Colonic mucosa (tissue), 4 donors: ENCODE data around the gene POLD2. TPM values are rescaled to one million over a fixed set of nuclear protein-coding genes. Genes with fewer than 3 reads are reported as not detected.

ENCODE experiments used
- DNase-seq: peaks from one replicate; pipeline ENCODE4 v3.0.0-alpha.2; 2020
- H3K27ac ChIP-seq: fragments of 200-600 bp; one replicate; pipeline ENCODE4 v1.8.0; 2021
- H3K27me3 ChIP-seq: fragments of 200-600 bp; one replicate; pipeline ENCODE4 v1.8.0; 2021
- H3K36me3 ChIP-seq: fragments of 200-600 bp; one replicate; pipeline ENCODE4 v1.8.0; 2021
- H3K4me1 ChIP-seq: fragments of 200-600 bp; one replicate; pipeline ENCODE4 v1.8.0; 2021; ENCODE audit warnings: mild to moderate bottlenecking
- H3K4me3 ChIP-seq: fragments of 200-600 bp; one replicate; pipeline ENCODE4 v1.8.0; 2021
- H3K9ac ChIP-seq, 2 donors: one replicate each; pipeline ENCODE4 v1.7.0; 2013; ENCODE audit warnings: control low read depth in 2 of 2, low read depth in 2 of 2, low read length in 2 of 2
- H3K9me3 ChIP-seq: fragments of 200-600 bp; one replicate; pipeline ENCODE4 v1.8.0; 2021
- CTCF ChIP-seq: fragments of 200-600 bp; IDR thresholded peaks from one replicate; pipeline ENCODE4 v1.8.0; 2022; ENCODE audit warnings: antibody characterized with exemption, mild to moderate bottlenecking
- intact Hi-C: fragments of 100-400 bp; cut with DNase I; formaldehyde crosslinking; loops from one replicate; pipeline ENCODE4 v1.14.1; 2022
- total RNA-seq, 2 donors: library from RNA; stranded (reverse); fragmentation: NEBNext Ultra II Directional in 1 of 2; extraction: Animal tissue kit (Norgen Biotek cat#: 25700) in 1 of 2; gene quantifications; one replicate each; pipeline ENCODE4 v1.2.1, GENCODE V29; 2021
- donor health status: healthy.
- donor health status: DM: no; HTN: no; CAD: no.
- donor health status: DM: no; HTN: no; CAD: no.

Gene POLD2
- total RNA-seq, 2 donors from 2014 or later = 54.8 to 161 TPM

- no peak for TF ChIP-seq CTCF
- intact Hi-C loops = loop anchor here (5.0 kb wide), 1 partner anchor 43 kb away; the partner anchor contains the start of gene POLD2
- H3K9ac ChIP-seq = no peak overlapping the region
- H3K4me3 ChIP-seq = no peak overlapping the region
- H3K4me1 ChIP-seq = peaks cover 7% of the 10 kb centered on the region
- H3K27me3 ChIP-seq = no peaks in the 10 kb centered on the region
- no peaks in the 10 kb centered on the region for H3K9me3 ChIP-seq
- no peak for DNase-seq
- H3K36me3 ChIP-seq = peaks cover 25% of the 10 kb centered on the region
- no peak overlapping the region for H3K27ac ChIP-seq
Observed at GRCh38 chr7:44079331-44080021, 43.9 kb downstream of the POLD2 start.

- DNase-seq = no peak
- intact Hi-C loops = no loop called here
- no peak for TF ChIP-seq CTCF
Observed at GRCh38 chr7:44078521-44078920, 44.8 kb downstream of the POLD2 start.

GRCh38 chr7:44077681-44078091 is 45.7 kb downstream of the POLD2 start:
- Histone ChIP-seq H3K27me3 (no peaks in the 10 kb centered on the region), H3K4me3 (no peak overlapping the region), H3K27ac (no peak overlapping the region), H3K9ac (no peak overlapping the region), H3K9me3 (no peaks in the 10 kb centered on the region), H3K36me3 (peaks cover 25% of the 10 kb centered on the region), H3K4me1 (peaks cover 24% of the 10 kb centered on the region)
- intact Hi-C loops = no loop called here
- no peak for TF ChIP-seq CTCF
- DNase-seq = no peak

More at GRCh38 chr7:44078521-44078920, 44.8 kb downstream of the POLD2 start:
- Histone ChIP-seq H3K4me1 (peaks cover 16% of the 10 kb centered on the region), H3K9ac (no peak overlapping the region), H3K9me3 (no peaks in the 10 kb centered on the region), H3K27me3 (no peaks in the 10 kb centered on the region), H3K4me3 (no peak overlapping the region), H3K27ac (no peak overlapping the region), H3K36me3 (peaks cover 25% of the 10 kb centered on the region)

GRCh38 chr7:44077061-44077460 is 46.3 kb downstream of the POLD2 start:
- H3K27me3 ChIP-seq = no peaks in the 10 kb centered on the region
- no peaks in the 10 kb centered on the region for H3K9me3 ChIP-seq
- H3K36me3 ChIP-seq = peaks cover 25% of the 10 kb centered on the region
- TF ChIP-seq CTCF = no peak
- H3K27ac ChIP-seq = no peak overlapping the region
- H3K4me1 ChIP-seq = peaks cover 31% of the 10 kb centered on the region
- no peak overlapping the region for H3K9ac ChIP-seq
- intact Hi-C loops = no loop called here
- DNase-seq = no peak
- H3K4me3 ChIP-seq = no peak overlapping the region

GRCh38 chr7:44076101-44076895 is 47.0 kb downstream of the POLD2 start:
- Histone ChIP-seq H3K27me3 (no peaks in the 10 kb centered on the region), H3K9me3 (no peaks in the 10 kb centered on the region), H3K4me1 (peaks cover 35% of the 10 kb centered on the region), H3K9ac (no peak overlapping the region), H3K27ac (no peak overlapping the region), H3K36me3 (peaks cover 25% of the 10 kb centered on the region), H3K4me3 (no peak overlapping the region)
- no peak for TF ChIP-seq CTCF
- intact Hi-C loops = no loop called here
- no peak for DNase-seq
